HK-2 (cell line): ENCODE data around the gene EYS.
"Not testable (repeated sequence)": the region's sequence is repeated elsewhere in the genome, so short reads cannot be mapped to it uniquely, and the experiment has no call there.

Experiments
- DNase-seq: peaks from one replicate; pipeline ENCODE4 v3.0.0-alpha.2; 2018; ENCODE audit not compliant: unreplicated experiment

Gene EYS

GRCh38 chr6:63968650-63969049 lies 1738.4 kb downstream of the EYS start:
- DNase-seq: no peak

DNA sequence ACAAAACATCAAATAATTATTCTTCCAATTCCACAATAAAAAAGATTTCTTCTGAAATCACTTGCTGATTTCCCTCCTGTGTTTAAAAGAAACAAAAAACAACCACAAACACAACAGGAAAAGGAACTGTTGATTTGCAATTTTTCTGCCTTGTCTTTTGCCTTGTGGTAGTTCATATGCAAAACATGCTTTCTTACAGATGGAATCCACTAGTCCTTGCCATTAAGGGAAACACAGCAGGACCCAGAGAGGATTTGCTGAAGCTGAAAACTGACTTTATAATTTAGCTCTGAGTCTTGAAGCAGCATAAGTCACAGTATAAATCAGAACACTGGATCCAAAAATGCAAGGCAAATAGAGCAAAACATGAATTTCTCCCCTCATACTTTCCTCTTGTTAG lies 1742.7 kb downstream of the EYS start:
- DNase-seq: no peak

- no peak for DNase-seq
Observed at GRCh38 chr6:63963769-63964315, 1743.2 kb downstream of the EYS start.

- DNase-seq: not testable (repeated sequence)
Observed at GRCh38 chr6:63953336-63954021, 1753.5 kb downstream of the EYS start.

DNA sequence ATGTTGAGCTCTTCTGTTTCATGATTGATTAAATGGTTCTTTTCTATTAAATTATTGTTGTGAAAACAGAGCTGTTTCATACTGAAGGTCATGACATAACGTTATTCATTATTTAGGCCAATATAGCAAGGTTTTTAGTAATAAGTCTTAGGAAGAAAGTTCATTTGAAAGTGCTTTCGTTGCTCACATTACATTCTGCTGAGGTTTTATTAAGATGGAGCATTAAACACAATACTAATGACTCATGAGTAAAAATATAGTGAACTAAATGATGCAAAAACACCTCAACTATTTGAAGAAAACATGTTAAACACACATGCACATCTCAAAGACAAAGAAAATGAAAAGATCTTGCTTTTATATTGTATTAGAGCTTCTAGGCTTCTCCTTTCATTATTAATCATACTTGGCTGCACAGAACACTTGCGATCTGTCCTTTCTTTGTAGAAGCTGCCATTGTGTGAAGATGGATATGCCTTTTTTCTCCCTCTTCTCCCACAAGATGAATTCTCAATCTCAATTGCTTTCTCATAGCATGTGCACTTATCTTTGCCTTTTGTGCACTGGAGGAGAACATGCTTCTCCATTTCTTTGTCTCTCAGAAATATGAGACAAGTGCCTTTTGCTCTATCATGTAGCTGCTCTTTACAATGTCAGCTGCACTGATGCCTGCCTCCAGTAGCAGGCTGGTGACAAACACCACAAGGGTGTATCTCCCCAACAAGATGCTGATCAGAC lies 1759.1 kb downstream of the EYS start:
- DNase-seq: no peak

- DNase-seq: no peak
Observed at GRCh38 chr6:63945987-63946386, 1761.0 kb downstream of the EYS start.

GRCh38 chr6:63943826-63944225 lies 1763.2 kb downstream of the EYS start:
- DNase-seq: no peak

DNA sequence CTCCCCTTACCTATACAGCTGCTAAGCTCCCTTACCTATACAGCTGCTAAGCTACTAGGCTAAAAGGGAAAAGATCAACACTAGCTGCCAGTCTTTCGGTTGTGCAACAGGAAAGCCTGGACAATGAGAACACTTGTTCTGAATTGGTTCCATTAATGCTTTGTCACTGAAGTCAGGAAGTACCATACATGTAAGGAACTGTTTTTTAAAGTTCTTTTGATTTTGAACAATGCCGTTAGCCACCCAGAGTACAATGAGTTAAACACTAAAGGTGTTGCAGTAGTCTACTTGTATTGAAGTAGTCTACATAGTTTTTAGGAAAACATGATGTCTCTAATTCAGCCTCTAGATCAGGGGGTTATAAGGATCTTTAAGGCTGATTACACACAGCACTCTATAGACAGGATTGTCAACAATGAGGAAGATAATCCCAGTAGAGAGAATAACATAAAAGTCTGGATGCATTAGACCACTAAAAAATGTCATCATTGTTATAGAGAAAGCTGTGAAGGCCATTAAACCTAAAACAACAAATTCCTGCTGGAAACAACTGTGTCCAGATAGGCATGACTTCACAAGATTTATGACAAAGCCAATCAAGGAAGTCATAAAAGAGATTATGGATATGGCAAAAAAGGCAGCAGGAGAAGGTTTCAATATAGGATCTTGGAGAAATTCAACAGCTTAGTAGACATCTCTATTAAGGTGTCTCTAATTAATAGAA lies 1765.1 kb downstream of the EYS start:
- no peak for DNase-seq

DNA sequence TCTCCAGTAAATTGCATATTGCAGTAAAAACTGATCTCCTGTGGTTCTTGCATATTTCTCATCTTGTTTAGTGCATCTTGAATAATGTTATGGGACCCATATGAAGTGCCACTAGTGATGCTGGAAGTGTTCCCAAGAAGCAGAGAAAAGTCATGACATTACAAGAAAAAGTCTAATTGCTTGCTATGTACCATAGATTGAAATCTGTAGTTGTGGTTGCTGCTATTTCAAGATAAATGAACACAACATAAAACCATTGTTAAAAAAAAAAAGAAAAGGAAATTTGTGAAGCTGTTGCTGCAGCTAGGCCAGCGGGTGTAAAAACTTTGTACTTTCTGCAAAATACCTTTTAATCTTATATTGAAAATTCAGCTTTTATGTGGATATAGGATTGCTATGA lies 1767.0 kb downstream of the EYS start:
- no peak for DNase-seq

DNA sequence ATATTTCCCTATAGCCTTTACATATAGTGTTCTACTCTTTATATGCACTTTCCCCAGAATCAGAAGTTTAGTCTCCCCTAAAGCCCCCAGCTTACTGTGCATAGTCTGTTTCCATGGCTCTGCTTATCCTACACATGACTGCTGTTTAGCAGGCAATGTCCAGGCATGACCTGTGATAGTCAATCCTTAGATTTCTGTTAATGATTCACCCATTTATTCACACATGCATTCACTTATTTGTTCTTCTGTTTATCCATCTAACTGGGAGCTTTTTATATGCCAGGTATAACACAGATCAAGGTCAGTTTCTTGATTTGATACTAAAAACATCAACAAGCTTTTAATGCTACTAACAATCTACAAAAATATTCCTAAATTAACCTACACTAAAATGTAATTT lies 1770.6 kb downstream of the EYS start:
- DNase-seq: no peak

- no peak for DNase-seq
Observed at GRCh38 chr6:63935732-63936131, 1771.3 kb downstream of the EYS start.

- not testable (repeated sequence) for DNase-seq
Observed at GRCh38 chr6:63933948-63934347, 1773.1 kb downstream of the EYS start.

DNA sequence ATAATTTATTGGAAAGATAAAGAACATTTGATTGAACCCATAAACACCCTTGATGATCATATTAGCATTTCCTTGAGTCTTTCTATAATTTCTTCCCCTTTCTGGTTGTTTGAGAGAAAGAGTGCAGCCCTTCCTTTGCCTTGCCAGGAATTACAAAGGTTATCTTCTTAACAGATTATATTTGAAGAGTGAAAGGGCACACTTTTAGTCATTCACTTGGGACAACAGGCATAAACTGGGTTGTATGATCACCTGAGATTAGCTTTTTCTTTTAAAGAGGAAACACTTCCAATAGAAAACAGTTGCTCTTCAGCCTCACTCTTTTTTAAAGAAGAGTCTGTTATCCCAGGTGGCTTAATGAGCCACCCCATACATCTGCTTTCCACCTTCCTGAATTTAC lies 1776.2 kb downstream of the EYS start:
- DNase-seq: no peak

GRCh38 chr6:63929111-63929510 lies 1777.9 kb downstream of the EYS start:
- DNase-seq: no peak

DNA sequence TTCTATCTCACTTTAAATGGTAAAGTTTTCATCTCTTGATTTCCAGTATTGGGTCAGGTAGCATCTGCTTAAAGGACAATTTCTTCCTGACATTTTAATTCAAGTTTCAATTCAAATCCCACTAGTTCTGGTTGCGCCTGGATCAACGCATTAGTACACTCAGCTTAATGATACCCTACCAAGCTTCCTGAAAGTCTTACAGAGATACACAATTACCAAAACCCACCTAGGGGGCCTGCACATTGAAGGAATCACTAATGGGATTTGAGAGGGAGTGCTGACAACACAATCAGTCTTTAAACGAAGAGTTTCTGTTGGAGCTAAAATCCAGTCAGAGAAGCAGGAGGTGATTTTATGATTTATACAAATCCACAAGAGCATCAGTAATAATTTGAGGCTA lies 1778.4 kb downstream of the EYS start:
- DNase-seq: no peak

DNA sequence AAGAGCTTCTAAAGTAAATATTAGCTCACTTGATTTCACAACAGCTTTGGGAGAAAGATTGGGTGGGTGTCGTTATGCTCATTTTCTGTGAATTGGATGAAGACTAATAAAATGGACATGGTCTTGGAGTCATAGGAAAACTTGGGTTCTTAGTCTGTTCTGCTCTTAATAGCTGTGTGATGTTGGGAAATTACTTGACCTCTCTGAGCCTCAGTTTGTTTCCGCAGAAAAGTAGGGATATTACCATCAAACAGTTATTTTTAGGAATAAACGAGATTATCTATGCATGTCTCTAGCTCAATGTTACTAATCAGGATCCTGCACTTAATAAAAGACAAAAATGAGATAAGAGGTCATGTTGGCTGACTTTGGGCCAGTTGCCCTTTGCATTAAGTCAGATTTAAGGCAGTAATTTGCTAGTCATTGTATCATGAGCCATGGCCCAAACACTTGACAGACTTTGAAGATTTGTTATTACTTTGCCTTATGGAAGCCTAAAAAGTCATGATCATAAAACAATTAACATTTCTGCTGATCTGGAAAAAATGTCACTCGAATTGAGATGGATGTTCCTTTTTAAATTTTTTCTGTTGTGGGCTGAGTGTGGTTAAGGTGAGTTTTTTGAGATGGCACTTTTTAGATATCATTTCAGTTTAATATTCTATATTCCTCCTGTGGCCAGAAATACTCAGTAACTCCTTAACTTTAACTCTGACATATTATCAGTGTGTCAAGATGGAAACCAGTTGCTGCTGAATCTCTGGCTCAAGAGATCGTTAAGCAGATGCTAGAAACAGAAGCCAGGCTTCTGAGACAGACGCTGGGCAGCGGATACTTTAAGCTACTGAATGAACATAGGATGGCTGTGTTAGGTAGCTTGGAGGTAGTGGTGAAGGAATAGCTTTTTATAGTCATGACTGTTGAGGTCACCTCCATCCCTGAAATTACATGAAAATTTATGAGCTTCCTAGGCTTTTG lies 1779.8 kb downstream of the EYS start:
- DNase-seq: no peak

DNA sequence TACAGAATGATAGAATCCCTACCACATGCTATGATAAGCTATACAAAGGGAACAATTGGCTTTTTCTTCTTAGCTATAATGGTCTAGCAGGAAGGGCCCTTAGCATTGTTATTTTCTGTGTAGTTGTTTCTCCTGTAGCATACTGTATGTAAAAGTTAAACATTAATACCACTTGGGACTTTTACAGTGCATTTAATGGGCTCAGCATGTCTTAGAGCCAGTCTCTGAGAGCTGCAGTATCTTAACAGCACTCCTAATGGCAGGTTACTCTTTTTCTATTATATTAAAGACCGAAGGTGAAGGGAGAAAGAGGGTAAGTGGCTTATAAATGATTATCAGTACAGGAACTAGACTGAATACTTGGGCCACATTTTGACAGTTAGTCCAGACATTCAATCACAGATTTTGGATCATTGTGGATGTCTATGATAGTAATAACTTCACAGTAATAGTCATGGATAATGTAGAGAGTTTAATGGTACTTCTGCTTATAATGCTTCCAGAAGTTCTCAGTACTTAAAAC lies 1780.7 kb downstream of the EYS start:
- DNase-seq: no peak

GRCh38 chr6:63923139-63923739 lies 1783.8 kb downstream of the EYS start:
- DNase-seq: no peak

DNA sequence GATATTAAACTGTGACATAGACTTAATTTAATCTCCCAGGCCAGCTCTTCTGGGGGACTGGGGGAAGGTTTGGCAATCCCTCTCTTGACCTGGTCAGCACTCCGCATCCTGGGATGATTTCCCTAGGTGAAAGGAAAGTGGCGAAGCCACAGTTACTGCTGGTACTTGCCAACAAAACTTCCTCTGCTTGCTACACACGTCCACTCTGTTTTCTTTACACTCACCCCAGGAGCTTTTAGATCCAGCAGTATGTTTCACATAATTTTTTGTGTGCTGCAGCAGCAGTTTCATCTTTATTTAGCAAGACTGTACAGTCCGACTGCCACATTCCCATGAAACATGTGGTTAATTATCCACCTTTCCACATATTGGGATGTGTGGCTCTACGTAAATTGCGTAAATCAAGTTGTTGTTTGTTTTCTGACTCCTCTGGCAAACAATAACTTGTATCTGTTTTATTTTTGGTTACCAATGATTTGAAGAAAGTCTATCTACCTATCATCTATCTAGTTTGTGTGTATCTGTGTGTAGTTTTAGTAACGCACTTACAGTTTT lies 1787.4 kb downstream of the EYS start:
- no peak for DNase-seq

DNA sequence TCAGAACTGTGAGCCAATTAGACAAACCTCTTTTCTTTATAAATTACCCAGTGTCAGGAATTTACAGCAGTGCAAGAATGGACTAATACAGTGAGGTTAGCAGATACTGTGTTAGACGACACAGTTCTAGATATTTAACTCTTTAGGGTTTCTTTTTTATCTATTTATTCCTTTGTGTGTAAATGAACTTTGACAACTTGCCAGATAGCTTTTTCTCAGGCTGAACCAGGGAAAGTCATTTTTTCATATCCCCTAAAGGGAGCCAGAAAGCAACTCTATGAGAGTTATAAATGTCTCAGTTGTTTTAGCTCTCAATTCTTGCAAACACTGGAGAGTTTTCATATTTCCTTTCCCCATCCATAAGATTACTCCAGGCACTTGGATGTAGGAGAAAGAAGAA lies 1794.1 kb downstream of the EYS start:
- no peak for DNase-seq
